Kidney (tissue), 14 donors: ENCODE results near the gene OPHN1. TPM values are rescaled to one million over a fixed set of nuclear protein-coding genes. Genes with fewer than 3 reads are reported as not detected.
"Not testable (repeated sequence)": the region's sequence is repeated elsewhere in the genome, so short reads cannot be mapped to it uniquely, and the experiment has no call there.

ENCODE experiments used
- DNase-seq, 5 donors: peaks; one replicate each; pipeline ENCODE4 v3.0.0-alpha.2; 2013 to 2020
- FAIRE-seq: peaks from 2 replicates; lab custom pipeline; 2012; peaks lifted over from hg19 to GRCh38; lab: Jason Lieb, UNC
- H3K27ac ChIP-seq, 2 donors: one replicate each; pipeline ENCODE4 v1.7.0; 2013; ENCODE audit warnings: low read depth in 2 of 2, low read length in 2 of 2, inconsistent platforms in 1 of 2
- H3K27me3 ChIP-seq: one replicate; pipeline ENCODE4 v1.7.1; 2013; ENCODE audit warnings: low read length, inconsistent platforms; ENCODE audit not compliant: control insufficient read depth, insufficient read depth
- H3K36me3 ChIP-seq, 3 donors: one replicate each; pipeline versions ENCODE4 v1.7.0 to v1.7.1; 2013; ENCODE audit warnings: low read length in 3 of 3, control low read depth in 1 of 3, inconsistent platforms in 1 of 3; ENCODE audit not compliant: insufficient read depth in 3 of 3, control insufficient read depth in 2 of 3
- H3K4me1 ChIP-seq, 3 donors: one replicate each; pipeline versions ENCODE4 v1.7.0 to v1.7.1; 2013; ENCODE audit warnings: low read length in 3 of 3, inconsistent platforms in 1 of 3, low read depth in 1 of 3; ENCODE audit not compliant: control insufficient read depth in 2 of 3, insufficient read depth in 2 of 3
- H3K4me3 ChIP-seq, 3 donors: one replicate each; pipeline versions ENCODE4 v1.7.0 to v1.8.1; 2013; ENCODE audit warnings: low read length in 3 of 3, control low read depth in 1 of 3, inconsistent platforms in 1 of 3
- H3K9ac ChIP-seq, 3 donors: one replicate each; pipeline versions ENCODE4 v1.7.0 to v1.7.1; 2013; ENCODE audit warnings: low read length in 3 of 3, control low read depth in 1 of 3, inconsistent platforms in 1 of 3
- H3K9me3 ChIP-seq, 3 donors: one replicate each; pipeline versions ENCODE4 v1.7.0 to v1.7.1; 2013; ENCODE audit warnings: low read length in 3 of 3, control low read depth in 1 of 3, inconsistent platforms in 1 of 3; ENCODE audit not compliant: control insufficient read depth in 2 of 3, insufficient read depth in 1 of 3
- intact Hi-C: fragments of 100-400 bp; cut with DNase I; formaldehyde crosslinking; loops from one replicate; pipeline ENCODE4 v1.11.1; 2022
- polyA plus RNA-seq: library from polyadenylated mRNA; stranded (reverse); fragments of 350-450 nt; fragmentation: Illumina TruSeq; extraction: RNeasy Lipid Tissue Mini Kit (QIAGEN cat#74804); gene quantifications from one replicate; pipeline ENCODE4 v1.2.3, GENCODE V29; 2014; ENCODE audit warnings: low read depth, low replicate concordance; ENCODE audit not compliant: insufficient read depth
- total RNA-seq: library from RNA; stranded (reverse); fragmentation: NEBNext Ultra II Directional; extraction: Animal tissue kit (Norgen Biotek cat#: 25700); gene quantifications from one replicate; pipeline ENCODE4 v1.2.1, GENCODE V29; 2021
- TF ChIP-seq, protein P1 (sequence below): IDR thresholded peaks from 3 replicates; pipeline ENCODE4 v1.5.1; 2012; ENCODE audit warnings: mild to moderate bottlenecking, moderate library complexity, borderline replicate concordance; ENCODE audit not compliant: insufficient read depth; ENCODE audit errors: extremely low read depth
- donor health status: control.
- donor health status: control.
- donor health status: control.
- donor health status: control.
- donor health status: control.
- donor health status: DM: yes; HTN: yes; CAD: no.
- donor health status: Normal renal cell carcinoma (clear cell type).

Gene OPHN1
- total and polyA plus RNA-seq, 2 donors from 2014 or later, result 1.9 to 9.5 TPM

GRCh38 chrX:68345025-68345424 is 88.3 kb downstream of the OPHN1 start:
- Histone ChIP-seq H3K9me3 (no peaks in the 10 kb centered on the region), H3K9ac (no peak overlapping the region), H3K4me3 (no peak overlapping the region), H3K27ac (no peak overlapping the region), H3K36me3 (no peaks in the 10 kb centered on the region), H3K27me3 (no peaks in the 10 kb centered on the region), H3K4me1 (no peaks in the 10 kb centered on the region)
- intact Hi-C loops, result no loop called here
- TF ChIP-seq, protein P1, sequence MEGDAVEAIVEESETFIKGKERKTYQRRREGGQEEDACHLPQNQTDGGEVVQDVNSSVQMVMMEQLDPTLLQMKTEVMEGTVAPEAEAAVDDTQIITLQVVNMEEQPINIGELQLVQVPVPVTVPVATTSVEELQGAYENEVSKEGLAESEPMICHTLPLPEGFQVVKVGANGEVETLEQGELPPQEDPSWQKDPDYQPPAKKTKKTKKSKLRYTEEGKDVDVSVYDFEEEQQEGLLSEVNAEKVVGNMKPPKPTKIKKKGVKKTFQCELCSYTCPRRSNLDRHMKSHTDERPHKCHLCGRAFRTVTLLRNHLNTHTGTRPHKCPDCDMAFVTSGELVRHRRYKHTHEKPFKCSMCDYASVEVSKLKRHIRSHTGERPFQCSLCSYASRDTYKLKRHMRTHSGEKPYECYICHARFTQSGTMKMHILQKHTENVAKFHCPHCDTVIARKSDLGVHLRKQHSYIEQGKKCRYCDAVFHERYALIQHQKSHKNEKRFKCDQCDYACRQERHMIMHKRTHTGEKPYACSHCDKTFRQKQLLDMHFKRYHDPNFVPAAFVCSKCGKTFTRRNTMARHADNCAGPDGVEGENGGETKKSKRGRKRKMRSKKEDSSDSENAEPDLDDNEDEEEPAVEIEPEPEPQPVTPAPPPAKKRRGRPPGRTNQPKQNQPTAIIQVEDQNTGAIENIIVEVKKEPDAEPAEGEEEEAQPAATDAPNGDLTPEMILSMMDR, result no peak
- DNase-seq, result peak in 1 of 5 donors; percentile 0
- FAIRE-seq, result no peak

DNA sequence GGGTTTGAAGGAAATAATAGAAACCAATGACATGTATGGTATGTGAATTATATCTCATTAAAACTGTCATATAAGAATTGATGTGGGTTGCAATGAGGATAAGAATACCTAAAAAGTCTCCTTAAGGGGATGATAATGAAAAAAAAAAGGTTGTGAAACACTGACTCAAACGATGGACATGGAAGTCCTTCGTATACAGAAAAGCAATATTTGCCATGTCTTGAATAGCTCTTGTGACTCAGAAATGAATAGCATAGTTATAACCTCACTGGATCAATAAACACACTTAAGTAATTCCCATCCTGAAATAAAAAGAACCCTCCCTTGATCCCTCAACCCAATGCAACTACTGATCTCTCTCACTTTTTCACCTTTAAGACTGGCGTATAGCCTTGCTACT is 89.7 kb downstream of the OPHN1 start:
- FAIRE-seq, result no peak

DNA sequence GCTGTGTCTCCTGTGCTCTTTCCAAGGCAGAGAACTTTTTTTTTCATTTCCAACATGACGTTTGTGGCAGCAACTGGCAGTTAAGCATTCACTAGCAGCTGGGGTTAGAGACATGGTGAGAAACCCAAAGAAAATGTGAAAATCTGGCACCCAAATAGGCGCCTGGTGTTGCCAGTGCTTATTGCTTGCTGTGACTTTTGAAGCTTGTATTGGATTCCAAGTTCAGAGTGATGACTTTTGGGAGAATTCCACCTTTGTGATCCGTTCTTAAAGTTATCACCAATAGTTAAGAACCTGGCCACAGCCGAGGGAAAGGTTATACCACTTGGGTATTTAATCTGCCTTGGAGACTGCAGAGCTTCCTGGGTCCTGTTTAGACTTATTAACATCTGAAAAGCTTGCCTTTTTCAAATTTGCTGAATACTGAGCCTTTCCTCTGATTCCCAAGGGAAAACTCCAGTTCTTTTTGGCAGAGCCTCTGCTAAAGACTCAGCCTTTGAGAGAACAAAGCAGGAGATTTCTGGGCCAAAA is 101.0 kb downstream of the OPHN1 start:
- H3K4me3 ChIP-seq, result no peak overlapping the region
- peak in 1 of 5 donors; percentile 3 for DNase-seq
- H3K27me3 ChIP-seq, result no peaks in the 10 kb centered on the region
- no peaks in the 10 kb centered on the region for H3K4me1 ChIP-seq
- no peaks in the 10 kb centered on the region for H3K36me3 ChIP-seq
- no peak overlapping the region for H3K9ac ChIP-seq
- intact Hi-C loops, result no loop called here
- H3K27ac ChIP-seq, result no peak overlapping the region
- FAIRE-seq, result no peak
- no peaks in the 10 kb centered on the region for H3K9me3 ChIP-seq
- TF ChIP-seq, protein P1, result no peak

More for the DNA sequence above, 89.7 kb downstream of the OPHN1 start:
- Histone ChIP-seq H3K9ac (no peak overlapping the region), H3K4me3 (no peak overlapping the region), H3K36me3 (no peaks in the 10 kb centered on the region), H3K9me3 (no peaks in the 10 kb centered on the region), H3K4me1 (no peaks in the 10 kb centered on the region), H3K27ac (no peak overlapping the region), H3K27me3 (no peaks in the 10 kb centered on the region)
- DNase-seq, result no peak
- intact Hi-C loops, result no loop called here
- TF ChIP-seq, protein P1, result no peak

- DNase-seq, H3K4me1 ChIP-seq, H3K36me3 ChIP-seq, H3K27ac ChIP-seq, H3K9me3 ChIP-seq, H3K27me3 ChIP-seq, FAIRE-seq, H3K9ac ChIP-seq, H3K4me3 ChIP-seq, intact Hi-C loops: not testable (repeated sequence)
These were observed 106.5 kb downstream of the OPHN1 start for GRCh38 chrX:68326841-68327240.
